GM18520 (cell line): Measurements from ENCODE around the gene TRABD.
"Not testable (repeated sequence)": the region's sequence is repeated elsewhere in the genome, so short reads cannot be mapped to it uniquely, and the experiment has no call there.

Experiments used
- ATAC-seq: cut with Tn5 transposase; IDR thresholded peaks from one replicate; pipeline ENCODE4 v1.9.1; 2021; ENCODE audit not compliant: unreplicated experiment

TRABD gene

GRCh38 chr22:50185375-50186087 lies at the start of gene TRABD:
TSS of gene TRABD (plus strand) at chr22:50185913. CDS start at chr22:50193061, 7,148 bp downstream.
- peak; percentile 35 for ATAC-seq

DNA sequence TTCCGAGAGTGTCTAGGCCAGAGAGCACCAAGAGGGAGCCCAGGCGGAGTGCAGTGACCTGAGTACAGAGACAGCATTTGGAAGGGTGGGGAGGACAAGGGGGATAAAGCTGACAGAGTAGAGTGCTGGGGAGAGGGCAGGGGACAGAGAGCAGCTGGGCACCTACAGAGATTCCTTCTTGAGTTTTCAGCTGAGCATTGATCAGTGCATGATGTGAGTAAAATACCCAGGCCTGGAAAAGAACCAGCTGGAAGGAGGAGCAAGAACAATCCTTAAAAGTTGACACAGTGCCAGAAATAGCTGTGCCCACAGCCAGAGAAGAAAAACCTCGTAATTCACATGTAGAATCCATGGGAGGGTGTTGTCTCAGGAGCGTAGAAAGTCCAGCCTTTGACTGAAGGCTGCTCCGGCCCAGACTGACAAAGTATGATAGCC lies 49.1 kb upstream of the TRABD start:
- ATAC-seq = no peak

DNA sequence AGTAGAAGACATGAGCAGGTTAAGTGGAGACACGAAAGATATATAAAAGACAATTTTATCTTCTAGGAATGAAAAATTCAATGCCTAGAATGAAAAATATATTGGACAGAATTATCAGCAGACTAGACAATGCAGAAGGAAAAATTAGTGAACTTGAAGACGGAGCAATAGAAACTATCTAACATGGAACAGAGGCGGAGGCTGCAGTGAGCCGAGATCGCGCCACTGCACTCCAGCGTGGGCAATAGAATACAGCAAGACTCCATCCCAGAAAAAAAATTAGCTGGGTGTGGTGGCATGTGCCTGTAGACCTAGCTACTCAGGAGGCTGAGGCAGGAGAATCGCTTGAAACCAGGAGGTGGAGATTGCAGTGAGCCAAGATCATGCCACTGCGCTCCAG lies 48.4 kb upstream of the TRABD start:
- not testable (repeated sequence) for ATAC-seq

DNA sequence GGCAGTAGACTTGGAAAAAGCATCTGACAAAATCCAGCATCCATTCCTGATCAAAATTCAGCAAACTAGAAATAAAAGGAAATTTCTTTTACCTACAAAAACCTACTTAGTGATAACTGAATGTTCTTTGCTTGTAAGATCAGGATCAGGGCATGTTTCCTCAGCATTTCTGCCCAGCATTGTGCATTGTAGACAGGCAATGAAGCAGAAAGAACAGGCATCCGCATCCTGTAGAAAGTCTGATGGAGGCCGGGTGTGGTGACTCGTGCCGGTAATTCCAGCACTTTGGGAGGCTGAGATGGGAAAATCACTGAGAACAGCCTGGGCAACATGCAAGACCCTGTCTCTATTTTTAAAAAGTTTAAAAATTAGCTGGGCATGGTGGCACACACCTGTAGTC lies 47.7 kb upstream of the TRABD start:
- no peak for ATAC-seq

- no peak for ATAC-seq
Observed at GRCh38 chr22:50138988-50139387, 46.7 kb upstream of the TRABD start.

DNA sequence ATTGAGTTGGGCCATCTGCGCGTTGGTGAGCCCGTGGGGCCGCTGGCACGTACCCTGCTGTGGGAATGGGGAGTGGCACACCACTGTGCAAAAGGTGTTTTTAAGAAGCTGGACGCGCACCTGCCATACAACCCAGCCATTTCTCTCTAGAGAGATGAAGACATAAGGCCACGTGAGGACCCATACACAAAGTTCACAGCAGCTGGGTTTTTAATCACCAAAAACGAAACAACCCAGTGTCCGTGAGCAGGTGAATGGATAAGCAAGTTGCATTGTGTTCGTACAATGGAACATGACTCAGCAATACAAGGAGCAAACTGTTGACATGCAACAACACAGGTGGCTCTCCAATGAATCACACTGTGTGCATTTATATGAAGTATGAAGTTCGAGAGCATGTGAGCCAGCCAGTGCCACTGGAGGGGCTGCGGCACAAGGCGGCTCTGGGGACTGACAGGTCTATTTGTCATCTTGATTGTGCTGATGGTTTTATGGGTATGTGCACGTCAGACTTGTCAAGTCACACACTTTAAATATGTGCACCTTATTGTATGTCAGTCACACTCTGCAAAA lies 45.8 kb upstream of the TRABD start:
- ATAC-seq = no peak

DNA sequence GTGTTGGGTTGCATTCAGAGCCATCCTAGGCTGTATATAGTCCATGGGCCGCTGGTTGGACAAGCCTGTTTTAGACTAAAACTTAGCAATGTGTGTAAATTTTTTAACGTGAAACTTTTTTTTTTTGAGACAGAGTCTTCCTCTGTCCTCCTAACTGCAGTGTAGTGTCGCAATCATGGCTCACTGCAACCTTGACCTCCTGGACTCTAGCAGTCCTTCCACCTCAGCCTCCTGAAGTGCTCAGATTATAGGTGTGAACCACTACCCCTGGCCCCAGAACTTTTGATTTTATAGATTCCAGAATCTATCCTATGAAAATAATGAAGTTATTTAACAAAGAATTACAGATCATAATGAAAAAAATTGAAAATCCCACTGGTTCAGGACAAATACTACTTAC lies 45.1 kb upstream of the TRABD start:
- no peak for ATAC-seq

GRCh38 chr22:50141462-50141861 lies 44.3 kb upstream of the TRABD start:
- no peak for ATAC-seq

- ATAC-seq = no peak
Observed at GRCh38 chr22:50141891-50142363, 43.8 kb upstream of the TRABD start.

DNA sequence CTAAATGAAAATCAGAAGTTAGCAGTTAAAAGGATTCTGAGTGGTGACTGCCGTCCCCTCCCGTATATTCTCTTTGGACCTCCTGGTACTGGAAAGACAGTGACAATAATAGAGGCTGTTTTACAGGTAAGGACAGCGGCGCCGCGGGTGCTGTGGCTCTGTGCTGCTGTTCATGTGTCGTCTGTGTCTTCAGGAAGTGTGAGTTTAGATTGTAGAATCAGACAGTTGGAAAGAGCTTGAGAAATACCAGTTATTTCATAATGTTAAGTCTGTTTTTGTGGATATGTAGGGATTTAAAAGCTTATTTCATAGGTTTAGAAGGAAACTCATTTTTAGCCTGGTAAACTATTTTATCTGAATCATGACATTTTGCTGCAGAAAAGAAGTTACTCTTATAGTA lies 42.6 kb upstream of the TRABD start:
- no peak for ATAC-seq

GRCh38 chr22:50144005-50144614 lies 41.6 kb upstream of the TRABD start:
- no peak for ATAC-seq

- ATAC-seq = no peak
Observed at GRCh38 chr22:50145721-50146438, 39.8 kb upstream of the TRABD start.

- ATAC-seq = no peak
Observed at GRCh38 chr22:50146439-50147238, 39.1 kb upstream of the TRABD start.

DNA sequence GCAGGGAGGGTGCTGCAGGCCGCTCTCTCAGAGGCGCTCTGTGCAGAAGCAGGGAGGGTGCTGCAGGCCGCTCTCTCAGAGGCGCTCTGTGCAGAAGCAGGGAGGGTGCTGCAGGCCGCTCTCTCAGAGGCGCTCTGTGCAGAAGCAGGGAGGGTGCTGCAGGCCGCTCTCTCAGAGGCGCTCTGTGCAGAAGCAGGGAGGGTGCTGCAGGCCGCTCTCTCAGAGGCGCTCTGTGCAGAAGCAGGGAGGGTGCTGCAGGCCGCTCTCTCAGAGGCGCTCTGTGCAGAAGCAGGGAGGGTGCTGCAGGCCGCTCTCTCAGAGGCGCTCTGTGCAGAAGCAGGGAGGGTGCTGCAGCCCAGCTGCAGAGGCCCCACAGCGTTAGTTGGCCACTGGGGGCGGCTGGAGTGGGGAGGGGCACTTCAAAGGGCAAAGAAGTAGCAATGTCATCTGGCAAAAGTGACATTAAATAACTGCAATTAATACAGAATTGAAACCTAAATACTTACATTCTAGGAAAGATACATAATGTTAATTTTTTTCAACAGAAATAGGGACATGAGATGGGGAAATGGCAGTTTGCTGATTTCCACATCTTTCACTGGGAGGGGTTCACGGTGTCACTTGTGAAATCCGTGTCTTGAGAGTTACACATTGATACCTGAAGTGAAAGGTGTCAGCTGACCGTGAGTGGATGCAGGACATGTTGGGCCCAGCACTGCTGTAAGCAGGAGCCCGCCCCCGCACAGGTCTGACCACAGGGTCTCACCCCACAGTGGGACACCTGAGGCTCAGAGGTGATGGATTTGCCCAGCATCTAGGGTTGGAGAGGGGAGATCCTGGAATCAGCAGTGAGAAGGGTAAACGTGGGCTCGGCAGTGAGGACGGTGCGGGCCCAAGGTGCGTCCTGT lies 38.2 kb upstream of the TRABD start:
- not testable (repeated sequence) for ATAC-seq

DNA sequence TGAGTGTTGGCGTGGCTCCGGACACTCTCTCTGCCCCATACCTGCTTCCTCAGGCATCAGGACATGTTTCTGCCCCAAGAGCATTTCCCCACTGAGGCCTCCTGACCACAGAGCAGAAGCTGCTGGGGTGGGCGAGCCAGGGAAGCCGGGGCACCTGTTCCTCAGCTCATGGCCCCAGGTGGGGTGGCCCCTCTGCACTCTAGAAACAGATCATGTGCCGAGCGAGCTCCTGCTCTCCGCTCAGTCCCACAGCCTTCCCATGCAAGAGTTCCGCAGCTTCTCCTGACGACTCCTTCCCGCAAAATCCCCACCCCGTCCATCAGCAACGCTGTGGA lies 37.6 kb upstream of the TRABD start:
- ATAC-seq = no peak

GRCh38 chr22:50148991-50149721 lies 36.6 kb upstream of the TRABD start:
- peak; percentile 40 for ATAC-seq

DNA sequence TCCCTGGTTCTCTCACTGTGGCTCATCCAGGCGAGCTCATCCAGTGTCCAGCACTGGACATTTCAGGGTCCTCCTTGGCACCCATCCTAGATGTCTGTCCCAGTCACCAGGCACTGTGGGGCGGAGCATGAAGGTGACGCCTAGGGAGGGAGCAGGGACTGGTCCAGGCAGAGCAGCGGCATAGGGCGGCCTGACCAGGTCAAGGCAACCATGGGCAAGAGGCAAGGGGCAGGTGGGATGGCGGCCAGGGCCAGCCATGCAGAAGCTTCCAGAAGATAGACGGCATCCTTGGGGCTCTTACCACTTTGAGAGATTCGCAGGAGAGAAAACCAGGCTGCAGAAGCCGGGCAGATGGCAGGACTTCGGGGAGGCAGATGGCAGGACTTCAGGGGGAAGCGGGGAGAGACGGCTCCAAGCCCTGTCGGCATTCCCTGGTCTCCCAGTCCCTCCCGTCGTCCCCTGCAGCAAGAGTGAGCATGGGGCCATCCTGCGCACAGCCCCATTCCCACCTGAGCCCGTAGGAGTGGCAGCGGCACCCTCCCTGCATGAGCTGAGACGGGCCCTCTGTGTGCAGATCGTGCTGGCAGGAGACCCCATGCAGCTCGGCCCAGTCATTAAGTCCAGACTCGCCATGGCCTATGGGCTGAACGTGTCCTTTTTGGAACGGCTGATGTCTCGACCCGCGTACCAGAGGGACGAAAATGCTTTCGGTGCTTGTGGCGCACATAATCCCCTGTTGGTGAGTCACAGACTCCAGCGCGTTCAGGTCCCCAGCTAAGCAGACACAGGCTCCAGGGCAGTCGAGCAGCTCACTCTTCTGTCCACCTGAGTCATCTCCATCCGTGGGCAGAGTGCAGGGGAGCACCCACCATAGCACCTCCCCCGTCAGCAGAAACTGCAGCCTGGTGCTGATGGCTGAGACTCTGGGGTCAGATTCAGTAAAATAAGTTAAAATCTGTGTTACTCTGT lies 35.3 kb upstream of the TRABD start:
- ATAC-seq = no peak
